ENCODE results near the gene PLCL2.
"Not testable (repeated sequence)": the region's sequence is repeated elsewhere in the genome, so short reads cannot be mapped to it uniquely, and the experiment has no call there.

Gene PLCL2

DNA sequence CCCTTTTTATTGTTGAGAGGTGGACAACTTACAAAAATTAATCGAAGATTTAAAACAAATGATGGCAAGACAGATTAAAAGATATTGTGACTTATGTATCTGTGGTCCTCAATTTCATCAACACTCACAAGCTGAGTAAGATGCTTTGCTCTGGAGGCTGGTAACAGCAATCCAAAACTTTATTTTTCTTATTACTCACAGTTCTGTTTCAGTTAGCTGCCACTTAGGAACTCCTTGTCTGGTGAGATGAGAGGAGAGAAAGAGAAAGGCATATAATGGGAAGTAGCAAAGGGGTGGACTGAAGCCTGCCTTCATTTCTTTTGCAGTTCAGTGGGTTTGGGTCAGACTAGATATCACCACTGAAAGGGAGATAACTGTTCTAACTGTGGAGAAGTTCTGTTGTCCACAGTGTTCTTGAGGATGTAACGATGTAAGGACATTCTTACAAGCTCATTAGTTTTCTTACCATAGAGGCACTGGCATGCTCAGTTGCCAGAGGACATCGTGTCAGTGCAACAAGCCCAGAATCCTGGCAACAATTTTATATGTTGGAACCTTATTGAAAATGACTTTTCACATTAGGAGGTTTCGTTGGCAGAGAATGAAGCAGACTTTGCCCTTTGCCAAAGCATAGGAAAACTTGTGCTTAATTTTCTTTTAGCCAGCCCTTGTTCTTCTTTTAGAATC, 93.6 kb downstream of the PLCL2 start:
- no peak for DNase-seq

DNA sequence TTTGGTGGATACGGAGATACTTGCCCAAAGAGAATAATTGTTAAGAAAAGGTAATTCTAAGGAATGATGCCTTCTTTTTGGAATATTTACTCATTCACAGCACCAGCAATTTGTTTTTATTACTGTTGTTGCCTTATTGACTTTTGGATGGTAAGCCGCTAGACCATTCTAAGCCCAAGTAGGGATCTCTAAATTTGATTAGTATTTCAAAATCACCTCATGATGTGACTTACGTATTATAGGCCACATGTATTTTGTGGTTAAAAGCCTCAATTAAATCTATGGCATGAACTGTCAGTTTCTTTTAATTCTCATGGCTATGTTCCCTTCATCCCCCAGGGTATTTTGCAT, 94.1 kb downstream of the PLCL2 start:
- no peak for DNase-seq

DNA sequence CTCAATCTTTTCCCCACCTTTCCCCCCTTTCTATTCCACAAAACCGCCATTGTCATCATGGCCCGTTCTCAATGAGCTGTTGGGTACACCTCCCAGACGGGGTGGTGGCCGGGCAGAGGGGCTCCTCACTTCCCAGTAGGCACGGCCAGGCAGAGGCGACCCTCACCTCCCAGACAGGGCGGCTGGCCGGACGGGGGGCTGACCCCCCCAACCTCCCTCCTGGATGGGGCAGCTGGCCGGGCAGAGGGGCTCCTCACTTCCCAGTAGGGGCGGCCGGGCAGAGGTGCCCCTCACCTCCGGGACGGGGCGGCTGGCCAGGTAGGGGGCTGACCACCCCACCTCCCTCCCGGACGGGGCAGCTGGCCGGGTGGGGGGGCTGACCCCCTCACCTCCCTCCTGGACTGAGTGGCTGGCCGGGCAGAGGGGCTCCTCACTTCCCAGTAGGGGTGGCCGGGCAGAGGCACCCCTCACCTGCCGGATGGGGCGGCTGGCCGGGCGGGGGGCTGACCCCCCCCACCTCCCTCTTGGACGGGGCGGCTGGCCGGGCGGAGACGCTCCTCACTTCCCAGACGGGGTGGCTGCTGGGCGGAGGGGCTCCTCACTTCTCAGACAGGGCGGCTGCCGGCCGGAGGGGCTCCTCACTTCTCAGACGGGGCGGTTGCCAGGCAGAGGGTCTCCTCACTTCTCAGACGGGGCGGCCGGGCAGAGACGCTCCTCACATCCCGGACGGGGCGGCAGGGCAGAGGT, 95.2 kb downstream of the PLCL2 start:
- DNase-seq: not testable (repeated sequence)

DNA sequence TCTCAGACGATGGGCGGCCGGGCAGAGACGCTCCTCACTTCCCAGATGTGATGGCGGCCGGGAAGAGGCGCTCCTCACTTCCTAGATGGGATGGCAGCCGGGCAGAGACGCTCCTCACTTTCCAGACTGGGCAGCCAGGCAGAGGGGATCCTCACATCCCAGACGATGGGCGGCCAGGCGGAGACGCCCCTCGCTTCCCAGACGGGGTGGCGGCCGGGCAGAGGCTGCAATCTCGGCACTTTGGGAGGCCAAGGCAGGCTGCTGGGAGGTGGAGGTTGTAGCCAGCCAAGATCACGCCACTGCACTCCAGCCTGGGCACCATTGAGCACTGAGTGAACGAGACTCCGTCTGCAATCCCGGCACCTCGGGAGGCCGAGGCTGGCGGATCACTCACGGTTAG, 95.8 kb downstream of the PLCL2 start:
- DNase-seq: not testable (repeated sequence)

DNA sequence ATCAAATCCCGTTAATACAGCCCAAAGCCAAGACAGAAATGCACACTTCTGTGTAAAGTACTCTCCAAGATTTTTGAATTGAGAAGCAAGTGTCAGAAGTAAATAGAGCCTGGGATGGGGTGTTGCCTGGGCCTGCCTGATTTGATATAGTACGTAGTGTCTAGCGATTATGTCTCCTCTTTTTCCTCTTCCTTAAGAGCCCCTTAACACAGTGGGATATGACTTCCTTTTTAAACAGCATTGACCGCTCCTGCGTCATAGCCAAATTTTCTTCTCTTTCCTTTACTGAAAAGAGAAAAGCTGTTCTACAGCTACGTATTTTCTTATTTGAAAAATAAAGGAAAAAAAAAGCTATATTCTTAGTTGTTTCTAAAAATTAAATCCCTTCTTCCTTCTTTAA, 97.7 kb downstream of the PLCL2 start:
- no peak for DNase-seq

DNA sequence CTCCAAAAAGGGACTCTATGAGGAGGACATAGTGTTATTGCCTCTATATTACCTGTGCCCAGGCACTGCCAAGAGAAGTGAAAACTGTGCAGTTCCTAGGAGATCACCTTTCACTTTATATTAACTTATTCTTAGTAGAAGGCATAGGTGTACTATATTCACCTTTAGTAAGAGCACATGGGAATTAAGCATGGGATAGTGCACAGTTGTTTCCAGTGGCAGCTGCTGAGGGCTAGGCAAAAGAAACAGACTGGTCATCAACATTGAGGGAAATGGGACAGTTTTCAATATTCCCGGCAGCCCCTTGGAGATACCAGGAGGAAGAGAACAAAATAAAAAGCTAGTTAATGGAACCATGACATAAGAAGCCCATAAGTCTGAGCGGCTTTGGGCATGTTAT, 100.9 kb downstream of the PLCL2 start:
- DNase-seq: no peak

DNA sequence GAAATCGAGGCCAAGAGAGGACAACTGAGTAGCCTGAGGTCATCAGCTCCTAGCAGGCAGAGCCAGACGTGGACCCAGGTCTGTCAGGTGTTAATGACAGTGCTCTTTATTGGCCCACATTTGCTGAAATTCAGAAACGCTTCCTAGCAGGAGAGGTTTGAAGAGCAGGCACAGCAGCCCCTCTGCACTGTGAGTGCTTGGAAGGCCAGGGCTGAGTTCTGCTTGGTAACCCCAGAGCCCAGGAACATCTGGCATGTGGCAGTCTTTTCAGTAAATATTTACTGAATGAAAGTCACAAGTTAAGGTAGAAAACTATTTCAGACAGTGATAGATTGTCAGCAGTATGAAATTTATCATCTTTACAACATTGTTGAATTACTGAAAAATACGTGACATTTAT, 102.4 kb downstream of the PLCL2 start:
- DNase-seq: no peak

DNA sequence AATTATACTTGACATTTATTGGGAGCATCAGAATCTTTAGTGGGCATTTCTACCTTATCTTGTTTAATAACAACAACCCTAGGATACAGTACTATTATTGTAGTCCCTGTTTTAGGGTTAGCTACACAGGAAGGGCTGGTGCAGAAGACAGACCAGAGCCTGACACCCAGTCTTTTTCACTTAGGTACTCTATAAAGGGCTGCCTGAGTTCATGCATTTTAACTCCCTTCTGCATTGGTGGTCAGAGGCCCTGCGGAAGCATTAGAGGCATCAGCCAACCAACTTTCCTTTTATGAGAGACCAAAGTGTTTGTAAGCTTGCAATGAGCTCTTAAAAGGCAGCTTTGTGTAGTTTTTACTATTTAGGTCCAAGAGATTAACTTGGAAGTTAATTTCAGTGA, 105.4 kb downstream of the PLCL2 start:
- no peak for DNase-seq

DNA sequence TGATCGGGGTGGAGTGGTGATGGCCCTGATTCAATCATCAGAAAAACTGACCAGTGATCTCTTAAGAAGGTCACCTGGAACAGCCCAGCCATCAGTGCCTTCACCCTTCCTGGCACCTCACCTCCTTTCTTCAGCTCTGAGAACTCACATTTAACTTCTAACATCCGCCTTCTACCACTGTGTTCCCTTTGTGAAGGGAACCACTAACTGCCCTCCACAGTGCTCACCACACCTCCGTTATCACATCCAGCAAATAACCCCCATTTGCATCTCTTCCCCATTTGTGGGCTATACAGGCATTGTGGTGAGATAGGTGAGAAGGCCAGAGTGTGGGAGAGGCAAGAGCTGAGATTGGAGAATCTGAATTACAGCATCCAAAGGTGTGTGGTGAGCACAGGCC, 107.4 kb downstream of the PLCL2 start:
- DNase-seq: no peak

DNA sequence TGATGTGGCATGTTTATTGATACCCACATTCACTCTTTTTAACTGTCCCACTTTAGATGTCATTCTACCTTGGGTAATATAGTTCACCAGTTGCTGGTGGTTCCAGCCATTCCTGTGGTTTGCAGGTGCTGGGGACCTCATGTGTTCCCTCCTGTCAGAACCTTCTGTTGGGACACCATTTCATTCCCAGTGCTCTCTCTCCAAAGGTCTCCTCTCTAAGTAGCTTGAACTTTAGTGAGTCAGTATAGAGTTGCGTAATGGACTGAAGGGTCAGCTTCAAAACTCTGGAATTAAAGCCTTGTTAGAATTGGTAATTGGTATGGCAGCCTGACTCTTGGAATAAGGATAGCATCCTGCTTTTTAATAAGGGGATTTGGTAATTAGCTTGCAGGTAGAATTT, 108.5 kb downstream of the PLCL2 start:
- DNase-seq: no peak

DNA sequence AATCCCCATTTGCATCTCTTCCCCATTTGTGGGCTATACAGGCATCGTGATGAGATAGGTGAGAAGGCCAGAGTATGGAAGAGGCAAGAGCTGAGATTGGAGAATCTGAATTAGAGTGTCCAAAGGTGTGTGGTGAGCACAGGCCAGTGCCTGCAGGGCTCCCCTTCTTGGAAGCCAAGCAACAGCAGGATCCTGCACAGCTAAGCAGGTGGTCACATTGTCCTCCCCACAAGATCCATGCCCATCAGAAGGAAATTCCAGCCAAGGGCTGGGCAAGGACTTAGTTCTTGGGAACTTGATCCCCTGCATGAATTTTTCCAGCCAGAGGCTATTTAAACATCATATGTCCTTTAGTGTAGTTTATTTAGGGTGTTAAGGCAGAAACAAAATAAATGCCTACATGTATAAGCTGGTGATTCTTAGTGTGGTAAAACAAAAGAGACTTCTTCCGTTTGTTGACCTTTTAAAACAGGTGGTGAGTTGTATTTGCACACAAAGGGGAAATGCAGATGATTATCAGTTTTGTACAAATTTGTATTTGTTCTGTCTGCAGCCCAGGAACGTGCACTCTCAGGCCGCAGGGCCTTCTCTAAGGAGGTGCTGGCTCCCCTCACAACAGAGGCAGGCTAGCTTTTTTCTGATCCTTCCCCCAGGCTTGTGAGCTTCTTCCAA, 110.2 kb downstream of the PLCL2 start:
- no peak for DNase-seq

DNA sequence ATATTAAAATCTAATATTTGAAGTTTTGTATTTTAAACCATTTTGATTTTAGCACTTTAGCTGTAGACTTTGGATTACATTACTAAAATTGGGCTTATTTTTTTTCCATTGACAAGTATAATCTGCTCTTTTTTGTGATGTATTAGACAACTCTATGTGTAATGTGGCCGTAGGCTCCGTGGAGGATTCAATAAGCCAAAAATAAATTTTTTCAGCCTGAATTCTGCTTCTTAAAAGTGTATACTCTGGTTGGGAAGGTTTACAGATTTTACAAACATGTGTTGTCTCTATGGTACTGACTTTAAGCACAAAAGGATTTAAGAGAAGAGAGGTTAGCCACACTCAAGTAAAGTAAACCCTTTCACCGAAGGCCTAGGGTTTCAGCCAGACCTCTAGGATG, 110.8 kb downstream of the PLCL2 start:
- no peak for DNase-seq

DNA sequence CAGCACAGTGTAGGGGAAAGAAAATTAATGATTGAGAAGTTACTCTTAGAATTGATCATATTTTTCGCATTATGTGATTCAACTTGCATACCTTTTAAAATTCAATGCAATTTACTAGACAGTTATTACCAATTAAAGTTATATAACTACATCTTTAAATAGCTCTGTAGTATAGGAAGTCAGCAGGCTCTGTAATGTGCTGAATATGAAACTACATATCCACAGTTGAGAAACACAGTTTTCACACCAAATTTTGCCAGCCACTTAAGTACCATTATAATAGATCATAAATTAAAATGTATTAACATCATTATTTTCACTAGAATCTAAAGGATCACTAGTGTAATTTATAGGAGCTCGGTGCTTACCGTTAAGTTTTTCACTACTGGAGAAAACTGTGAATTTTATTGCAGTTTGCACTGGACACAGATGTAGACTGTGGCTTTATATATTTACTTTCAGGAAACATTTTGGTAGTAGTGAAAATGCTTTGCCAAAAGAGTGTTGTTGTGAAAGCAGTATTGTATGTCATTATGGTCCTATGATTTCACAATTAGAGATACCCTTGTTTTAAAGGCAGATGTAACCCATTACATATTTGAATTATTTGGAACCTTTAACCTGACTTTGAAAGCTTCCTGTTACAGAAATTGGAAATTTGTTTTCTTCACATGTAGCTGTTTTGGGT, 113.6 kb downstream of the PLCL2 start:
- DNase-seq: no peak

DNA sequence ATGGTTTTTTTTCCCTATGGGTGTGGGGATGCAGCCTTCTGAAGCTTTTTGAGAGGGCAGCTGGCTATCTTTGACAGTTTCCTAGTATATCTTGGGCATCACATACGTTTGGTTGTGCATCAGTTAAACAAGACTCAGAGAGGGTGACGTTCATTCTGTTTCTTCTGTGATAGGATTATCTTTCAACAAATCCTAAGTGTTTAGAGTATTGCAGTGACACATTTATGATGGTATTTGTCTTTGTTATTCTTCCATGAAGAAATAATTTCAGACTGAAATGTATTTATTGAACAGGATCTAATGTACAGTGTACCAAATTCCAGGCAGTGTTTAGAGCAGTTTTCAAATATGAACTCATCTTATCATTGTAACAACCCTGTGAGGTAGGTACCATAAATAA, 114.4 kb downstream of the PLCL2 start:
- DNase-seq: no peak

DNA sequence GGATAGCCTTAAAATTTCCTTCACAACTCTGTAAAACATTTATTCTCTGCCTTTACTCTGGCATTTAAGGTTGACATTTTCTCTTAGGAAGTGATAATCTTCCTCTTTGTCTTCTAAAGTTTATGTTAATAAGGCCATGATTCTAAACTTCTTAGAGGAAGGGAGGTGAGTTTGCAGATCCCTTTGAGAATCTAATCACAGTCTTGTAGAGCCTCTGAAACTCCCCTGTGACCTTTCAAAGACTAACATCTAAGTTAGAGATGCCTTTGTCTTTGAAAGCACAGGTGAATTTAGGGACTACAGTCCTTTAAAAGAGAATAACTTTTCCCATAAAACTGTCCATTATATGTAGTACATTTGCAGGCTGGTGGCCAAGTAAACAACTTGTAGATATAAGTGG, 115.1 kb downstream of the PLCL2 start:
- no peak for DNase-seq

DNA sequence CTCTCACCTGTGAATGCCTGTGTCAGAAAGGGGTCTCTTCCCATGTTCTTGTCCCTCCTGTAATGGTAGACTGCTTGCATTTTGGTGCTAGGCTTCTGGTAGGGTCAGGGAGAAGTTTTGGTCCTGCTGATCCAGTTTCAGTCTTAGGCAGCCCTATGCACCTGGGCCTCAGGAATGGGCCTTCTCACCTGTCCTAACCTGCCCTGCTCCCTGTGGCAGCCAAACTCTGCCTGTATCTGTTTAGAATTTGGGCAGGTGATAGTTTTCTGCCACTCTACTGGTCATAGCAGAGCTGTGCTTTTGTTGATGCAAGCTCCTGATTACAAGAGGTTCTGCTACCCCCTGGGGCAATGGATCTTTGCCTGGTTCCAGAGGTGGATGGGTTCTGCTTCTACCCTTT, 118.7 kb downstream of the PLCL2 start:
- DNase-seq: no peak

DNA sequence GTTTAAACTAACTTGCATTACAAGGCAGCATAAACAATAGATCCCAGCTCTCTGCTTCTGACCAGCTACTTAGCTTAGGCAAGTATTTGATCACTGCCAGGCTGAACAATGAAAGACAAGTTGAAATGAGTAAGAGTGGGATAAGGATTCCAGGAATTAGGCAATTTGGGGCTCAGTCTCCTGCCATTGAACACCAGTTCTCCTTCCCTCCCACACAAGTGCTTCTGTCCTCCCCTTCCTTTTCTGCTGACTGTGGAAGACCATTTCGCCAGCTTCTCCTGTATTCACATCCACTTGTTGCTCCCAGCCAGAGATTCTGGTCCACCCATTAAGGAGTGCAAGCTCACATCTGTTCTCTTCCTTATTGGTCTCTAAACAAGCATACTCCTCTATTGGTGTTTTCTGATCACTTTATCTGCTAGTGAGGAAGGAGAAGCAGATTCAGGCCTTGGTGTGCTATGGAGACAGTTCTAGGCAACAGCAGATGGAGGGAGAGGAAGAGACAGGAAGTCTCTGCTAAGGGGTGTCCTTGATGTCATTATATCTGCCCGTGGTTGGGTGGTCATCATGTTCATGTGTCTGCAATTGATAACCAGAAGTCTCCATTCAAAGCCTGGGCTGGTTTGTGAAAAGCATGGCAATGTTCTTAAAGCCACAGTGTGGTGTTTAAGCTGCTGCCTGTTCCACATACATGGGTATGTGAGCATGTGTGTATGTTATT, 121.5 kb downstream of the PLCL2 start:
- DNase-seq: no peak

DNA sequence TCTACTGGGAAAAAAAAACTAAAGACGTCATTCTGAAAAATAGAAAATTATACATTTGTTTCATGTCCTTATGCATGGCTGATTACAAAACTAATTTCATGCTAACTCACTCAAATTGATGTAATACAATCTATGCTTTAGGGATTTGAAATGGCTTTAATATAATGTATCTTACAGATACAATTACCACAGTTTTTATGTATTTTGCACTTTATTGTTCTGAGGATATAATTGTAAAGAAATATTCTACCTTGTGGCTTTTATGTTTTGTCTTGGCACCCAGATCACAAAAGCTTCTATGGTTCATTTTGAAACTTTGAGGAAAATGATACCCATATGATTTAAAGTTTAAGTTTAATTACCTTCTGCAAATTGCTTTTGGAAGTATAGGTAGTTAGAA, 122.5 kb downstream of the PLCL2 start:
- DNase-seq: no peak

DNA sequence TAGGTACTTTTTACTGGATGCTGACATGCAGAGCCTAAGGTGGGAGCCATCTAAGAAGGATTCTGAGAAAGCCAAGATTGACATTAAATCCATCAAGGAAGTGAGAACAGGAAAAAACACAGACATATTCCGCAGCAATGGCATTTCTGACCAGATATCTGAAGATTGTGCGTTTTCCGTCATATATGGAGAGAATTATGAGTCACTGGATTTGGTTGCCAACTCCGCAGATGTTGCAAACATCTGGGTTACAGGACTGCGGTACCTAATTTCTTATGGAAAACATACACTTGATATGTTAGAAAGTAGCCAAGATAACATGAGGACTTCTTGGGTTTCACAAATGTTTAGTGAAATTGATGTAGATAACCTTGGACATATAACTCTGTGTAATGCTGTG, 125.1 kb downstream of the PLCL2 start:
- no peak for DNase-seq

DNA sequence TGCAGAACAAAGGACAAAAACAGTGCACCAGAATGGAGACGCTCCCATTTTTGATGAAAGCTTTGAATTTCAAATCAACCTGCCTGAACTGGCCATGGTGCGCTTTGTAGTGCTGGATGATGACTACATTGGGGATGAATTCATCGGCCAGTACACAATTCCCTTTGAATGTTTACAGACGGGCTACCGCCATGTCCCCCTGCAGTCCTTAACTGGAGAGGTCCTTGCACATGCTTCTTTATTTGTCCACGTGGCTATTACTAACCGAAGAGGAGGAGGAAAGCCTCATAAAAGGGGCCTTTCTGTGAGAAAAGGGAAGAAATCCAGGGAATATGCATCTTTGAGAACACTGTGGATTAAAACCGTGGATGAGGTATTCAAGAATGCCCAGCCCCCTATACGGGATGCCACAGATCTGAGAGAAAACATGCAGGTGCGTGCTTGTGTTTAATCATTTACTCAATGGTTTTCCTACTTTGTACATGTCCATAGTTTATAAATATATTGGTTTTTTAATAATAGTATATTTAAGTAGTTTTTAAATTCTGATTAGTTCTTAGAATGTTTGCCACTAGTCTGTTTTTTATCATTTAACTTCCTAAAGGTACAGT, 127.1 kb downstream of the PLCL2 start:
- no peak for DNase-seq

DNA sequence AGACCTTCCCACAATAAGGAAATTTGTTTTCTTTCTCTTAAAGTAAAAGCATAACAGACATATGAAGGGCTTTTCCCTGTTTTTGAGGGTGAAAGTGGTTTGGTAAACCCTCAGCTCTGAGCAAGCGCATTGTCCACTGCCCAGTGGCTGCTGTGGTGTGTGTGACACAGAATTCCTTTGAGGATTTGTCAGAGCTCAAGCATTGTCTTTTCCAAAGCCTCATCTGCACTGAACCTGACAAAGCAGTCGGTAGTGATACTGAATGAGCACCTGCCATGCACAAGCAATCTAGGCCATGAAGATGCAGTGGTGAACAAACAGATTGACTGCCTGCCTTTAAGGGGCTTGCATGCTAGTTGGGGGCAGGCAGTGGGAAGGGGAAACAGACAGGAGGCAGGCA, 128.3 kb downstream of the PLCL2 start:
- no peak for DNase-seq

DNA sequence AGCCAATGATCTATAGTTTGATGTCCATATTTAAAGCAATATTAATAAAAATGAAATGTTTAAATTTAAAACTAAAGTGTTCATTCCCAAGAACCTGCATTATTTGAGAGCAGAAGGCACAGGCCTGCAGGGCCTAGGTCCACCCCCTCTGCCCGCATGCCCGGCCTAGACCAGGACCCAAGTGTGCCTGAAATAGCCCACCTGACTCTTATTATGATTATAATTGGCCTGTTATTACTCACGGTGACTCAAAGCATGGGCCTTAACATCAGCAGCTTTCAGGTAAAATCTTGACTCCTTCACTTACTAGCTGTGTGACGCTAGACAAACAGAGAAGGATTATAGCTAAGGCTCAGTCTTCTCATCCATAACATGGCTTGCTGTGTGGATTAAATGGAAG, 128.8 kb downstream of the PLCL2 start:
- no peak for DNase-seq

DNA sequence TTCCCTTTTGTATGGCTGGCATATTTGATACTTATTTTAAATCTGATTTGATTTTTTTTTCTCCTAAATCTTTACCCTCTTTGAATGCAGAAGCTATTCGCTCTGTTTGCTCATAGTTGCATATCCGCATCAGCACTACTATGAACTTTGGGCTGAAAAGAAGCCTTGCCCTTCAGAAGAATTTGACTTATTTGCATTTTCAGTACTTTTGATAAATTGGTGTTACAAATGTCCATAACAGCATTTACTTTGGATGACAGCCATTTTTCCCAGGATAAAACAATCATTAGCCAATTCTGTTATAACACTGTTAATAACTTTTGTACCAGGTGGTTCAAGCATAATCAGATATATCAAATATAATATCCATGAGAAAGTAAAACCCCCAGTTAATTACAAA, 129.5 kb downstream of the PLCL2 start:
- no peak for DNase-seq

Measured in stimulated activated CD4-positive, alpha-beta T cell treated with anti-CD3 and anti-CD28 coated beads, Interleukin-4, amount 100 ng/mL, for 4 hours (primary cell).